NCI-H1417 treated with DMSO at 0.1 percent for 48 hours (cell line): ENCODE data around the gene ZBTB7B.

ENCODE experiments used
- DNase-seq: peaks from one replicate; lab custom pipeline; 2025; lab: John Stamatoyannopoulos, UW

ZBTB7B gene

GRCh38 chr1:155017041-155017945 lies 14.7 kb downstream of the ZBTB7B start:
- DNase-seq: no peak

- no peak for DNase-seq
Observed at GRCh38 chr1:155017946-155018316, 15.3 kb downstream of the ZBTB7B start.

- DNase-seq: no peak
Observed at GRCh38 chr1:155018617-155019348, 16.2 kb downstream of the ZBTB7B start.

- no peak for DNase-seq
Observed at GRCh38 chr1:155019377-155020245, 17.0 kb downstream of the ZBTB7B start.

GRCh38 chr1:155022136-155022926 lies 19.7 kb downstream of the ZBTB7B start:
- no peak for DNase-seq

GRCh38 chr1:155022927-155023236 lies 20.3 kb downstream of the ZBTB7B start:
- DNase-seq: no peak

- DNase-seq: no peak
Observed at GRCh38 chr1:155023627-155024026, 21.0 kb downstream of the ZBTB7B start.

GRCh38 chr1:155024315-155024714 lies 21.7 kb downstream of the ZBTB7B start:
- DNase-seq: no peak

GRCh38 chr1:155026154-155026553 lies 23.6 kb downstream of the ZBTB7B start:
- DNase-seq: no peak

- no peak for DNase-seq
Observed at GRCh38 chr1:155026588-155026987, 24.0 kb downstream of the ZBTB7B start.

- DNase-seq: no peak
Observed at GRCh38 chr1:155029513-155030242, 27.1 kb downstream of the ZBTB7B start.

GRCh38 chr1:155030243-155030795 lies 27.7 kb downstream of the ZBTB7B start:
- no peak for DNase-seq

GRCh38 chr1:155030899-155031298 lies 28.3 kb downstream of the ZBTB7B start:
- DNase-seq: no peak

GRCh38 chr1:155032886-155033285 lies 30.3 kb downstream of the ZBTB7B start:
- DNase-seq: no peak

- no peak for DNase-seq
Observed at GRCh38 chr1:155033524-155033923, 30.9 kb downstream of the ZBTB7B start, which contains the start of the genes DCST1 and DCST2. Gene DCST1, plus strand, starts transcription at chr1:155033824. Its CDS starts 213 bp downstream, at chr1:155034037. Gene DCST2, minus strand, starts transcription at chr1:155033781. Its CDS starts 80 bp downstream, at chr1:155033701.

GRCh38 chr1:155034318-155035208 lies 32.0 kb downstream of the ZBTB7B start:
- no peak for DNase-seq

- no peak for DNase-seq
Observed at GRCh38 chr1:155035936-155036335, 33.3 kb downstream of the ZBTB7B start.

- no peak for DNase-seq
Observed at GRCh38 chr1:155037043-155037442, 34.4 kb downstream of the ZBTB7B start.

- no peak for DNase-seq
Observed at GRCh38 chr1:155037851-155038441, 35.3 kb downstream of the ZBTB7B start.
